ENCODE measurements around the gene KPNA2.
"Not testable (repeated sequence)": the region's sequence is repeated elsewhere in the genome, so short reads cannot be mapped to it uniquely, and the experiment has no call there.

The KPNA2 gene

GRCh38 chr17:68061512-68062313, 26.2 kb downstream of the KPNA2 start:
- no peak for DNase-seq

GRCh38 chr17:68065366-68065765, 29.8 kb downstream of the KPNA2 start:
- not testable (repeated sequence) for DNase-seq

- DNase-seq: not testable (repeated sequence)
Measured at GRCh38 chr17:68068512-68068911, 33.0 kb downstream of the KPNA2 start.

- DNase-seq: not testable (repeated sequence)
Measured at GRCh38 chr17:68070582-68071444, 35.3 kb downstream of the KPNA2 start.

- DNase-seq: no peak
Measured at GRCh38 chr17:68074279-68074678, 38.7 kb downstream of the KPNA2 start.

GRCh38 chr17:68075953-68076607, 40.5 kb downstream of the KPNA2 start:
- not testable (repeated sequence) for DNase-seq

- DNase-seq: not testable (repeated sequence)
Measured at GRCh38 chr17:68077498-68077897, 42.0 kb downstream of the KPNA2 start.

GRCh38 chr17:68080411-68081150, 45.0 kb downstream of the KPNA2 start:
- DNase-seq: no peak

- DNase-seq: not testable (repeated sequence)
Measured at GRCh38 chr17:68081305-68082265, 46.0 kb downstream of the KPNA2 start.

GRCh38 chr17:68085771-68086381, 50.3 kb downstream of the KPNA2 start:
- no peak for DNase-seq

GRCh38 chr17:68086666-68087065, 51.1 kb downstream of the KPNA2 start:
- not testable (repeated sequence) for DNase-seq

GRCh38 chr17:68087131-68087623, 51.6 kb downstream of the KPNA2 start:
- not testable (repeated sequence) for DNase-seq

GRCh38 chr17:68087851-68088250, 52.3 kb downstream of the KPNA2 start:
- no peak for DNase-seq

- DNase-seq: no peak
Measured at GRCh38 chr17:68089881-68090280, 54.3 kb downstream of the KPNA2 start.

- no peak for DNase-seq
Measured at GRCh38 chr17:68094481-68095078, 59.0 kb downstream of the KPNA2 start.

GRCh38 chr17:68095205-68095811, 59.8 kb downstream of the KPNA2 start:
- no peak for DNase-seq

GRCh38 chr17:68096111-68096510, 60.6 kb downstream of the KPNA2 start:
- DNase-seq: no peak

Data from NCI-H1092 (cell line).